GM18909 (cell line): Measurements from ENCODE around the gene DUSP2.
A peak's percentile ranks its signal among the peaks of the same experiment; 100 is the strongest.
"Not testable (repeated sequence)": the region's sequence is repeated elsewhere in the genome, so short reads cannot be mapped to it uniquely, and the experiment has no call there.

Experiments used
- ATAC-seq: cut with Tn5 transposase; IDR thresholded peaks from one replicate; pipeline ENCODE4 v1.9.1; 2021; ENCODE audit warnings: mild to moderate bottlenecking; ENCODE audit not compliant: unreplicated experiment, poor library complexity

Gene DUSP2

DNA sequence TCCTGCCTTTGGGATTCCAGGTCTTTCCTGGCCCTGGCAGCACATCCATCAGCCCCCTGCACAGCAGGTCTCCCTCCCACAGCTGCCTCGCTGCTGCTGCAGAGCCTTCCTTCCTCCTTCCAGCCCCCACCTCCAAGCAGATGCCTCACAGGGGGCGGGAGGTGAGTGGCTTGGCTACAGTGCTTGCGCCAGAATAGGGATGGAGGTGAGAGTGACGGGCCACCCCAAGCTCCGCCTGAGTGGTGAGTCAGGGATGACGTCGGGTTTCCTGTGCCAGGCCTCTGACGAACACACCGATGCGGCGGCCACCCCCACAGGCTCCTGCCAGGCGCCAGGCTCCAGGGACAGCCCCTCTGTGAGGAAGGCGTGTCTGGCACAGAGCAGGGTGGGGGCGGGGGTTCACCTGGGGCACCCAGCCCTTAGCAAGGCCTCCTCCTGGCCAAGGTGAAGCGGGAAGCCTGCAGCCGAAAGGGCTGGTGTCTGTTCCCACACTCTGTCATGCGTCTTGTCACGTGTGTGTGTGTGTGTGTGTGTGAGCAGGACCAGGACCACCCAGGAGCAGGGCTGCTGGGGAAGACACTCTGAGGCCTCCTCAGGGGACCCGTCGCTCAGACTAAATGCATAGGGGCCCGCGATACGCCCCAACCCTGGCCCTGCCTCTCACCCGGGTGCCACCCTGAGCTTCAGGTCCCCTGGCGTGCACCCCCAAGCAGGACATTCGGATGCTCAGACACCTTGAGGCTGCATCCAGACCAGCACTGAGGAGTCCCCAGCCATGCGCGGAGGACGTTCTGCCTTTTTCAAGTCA, 3.4 kb upstream of the DUSP2 start:
- ATAC-seq, result peak; percentile 41

DNA sequence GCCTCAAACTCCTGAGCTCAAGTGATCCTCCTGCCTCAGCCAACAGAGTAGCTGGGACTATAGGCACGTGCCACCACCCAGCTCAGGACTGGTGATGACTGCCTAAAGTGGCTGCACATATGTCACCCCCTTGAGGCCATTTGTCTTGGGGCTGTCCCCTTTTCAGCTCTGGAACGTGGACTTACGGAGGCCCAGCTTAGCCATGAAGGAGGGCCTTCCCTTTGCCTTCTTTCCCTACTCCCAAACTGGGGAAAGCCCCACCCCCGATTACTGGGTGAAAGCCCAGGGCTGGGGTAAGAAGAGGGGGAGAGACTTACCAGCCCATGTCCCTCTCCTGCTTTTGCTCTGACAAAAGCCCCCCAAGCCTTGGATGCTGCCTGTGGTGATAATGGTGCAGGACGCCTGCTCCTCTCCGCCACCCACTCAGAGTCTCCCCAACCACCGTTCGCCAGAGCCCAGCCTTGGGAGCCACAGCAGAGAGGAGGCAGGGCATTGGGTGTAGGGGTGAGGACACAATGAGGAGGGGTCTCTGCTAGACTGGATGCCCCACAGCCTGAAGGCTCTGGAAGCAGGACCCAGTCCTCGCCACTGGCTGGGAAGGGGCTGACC, 2.5 kb upstream of the DUSP2 start:
- ATAC-seq, result no peak

DNA sequence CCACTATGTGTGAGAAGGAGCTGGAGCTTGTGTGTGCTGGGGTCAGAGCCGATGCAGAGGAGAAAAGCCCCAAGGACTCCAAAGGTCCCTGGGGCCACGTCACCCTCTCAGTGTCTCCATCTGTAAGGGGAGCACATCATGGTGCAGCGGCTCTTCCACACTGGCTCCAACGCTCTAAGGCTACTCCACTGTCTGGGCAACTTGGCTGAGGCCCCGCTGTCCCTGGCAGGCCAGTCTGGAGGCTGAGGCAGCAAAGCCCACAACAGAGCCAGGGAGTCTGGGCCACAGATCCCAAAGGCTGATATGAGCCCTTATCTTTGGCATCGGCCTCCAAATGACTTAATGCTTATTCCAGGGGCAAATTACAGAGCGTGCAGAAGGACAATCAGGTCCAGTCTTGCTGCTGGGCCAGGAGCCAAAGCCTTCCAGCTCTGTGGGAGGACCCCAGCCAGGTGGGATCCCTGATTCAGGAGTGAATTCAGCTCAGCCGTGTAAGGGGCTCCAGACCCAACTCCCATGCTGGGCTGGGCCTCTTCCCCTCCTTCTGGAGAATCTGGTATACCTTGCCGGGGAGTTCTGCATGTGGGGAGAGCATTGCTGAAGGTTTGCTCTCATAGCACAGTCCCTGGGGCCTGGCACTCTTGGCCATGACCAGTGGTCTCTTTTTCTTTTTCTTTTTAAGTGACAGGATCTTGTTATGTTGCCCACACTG, 1.8 kb upstream of the DUSP2 start:
- no peak for ATAC-seq

DNA sequence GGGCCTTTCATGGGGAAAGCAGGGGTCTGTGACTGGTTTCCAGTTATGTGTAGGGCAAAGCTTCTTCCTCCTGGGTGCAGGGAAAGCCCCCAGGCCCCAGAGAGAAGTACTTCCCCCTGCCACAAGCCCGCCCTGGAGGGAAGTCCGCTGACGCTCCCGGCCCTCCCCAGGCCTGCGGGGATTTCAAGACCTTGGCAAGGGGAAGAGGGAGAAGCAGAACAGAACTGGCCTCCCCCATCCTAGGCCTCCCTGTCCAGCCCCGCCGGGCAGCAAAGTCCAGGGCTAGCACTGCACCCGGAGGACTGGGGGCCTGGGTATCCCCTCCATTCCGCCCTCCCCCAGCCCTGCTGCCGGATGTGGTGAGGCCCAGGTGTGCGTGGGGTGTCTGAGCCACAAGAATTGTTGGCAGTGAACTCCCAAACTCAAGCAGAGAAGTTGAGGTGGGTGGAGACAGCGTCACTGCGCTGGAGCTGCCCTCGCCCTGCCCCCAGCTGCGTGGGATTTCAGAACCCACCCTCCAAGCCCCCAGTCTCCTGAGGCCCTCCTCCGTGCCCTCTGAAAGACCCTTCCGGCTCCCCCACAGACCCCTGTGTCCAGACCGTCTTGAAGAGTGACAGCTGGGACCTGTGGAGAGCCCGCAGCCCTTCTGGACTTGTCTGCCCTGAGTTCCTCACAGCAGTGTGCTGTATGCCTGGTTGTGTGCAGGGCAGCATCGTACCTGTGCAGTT, 1.1 kb upstream of the DUSP2 start:
- ATAC-seq, result peak; percentile 36

DNA sequence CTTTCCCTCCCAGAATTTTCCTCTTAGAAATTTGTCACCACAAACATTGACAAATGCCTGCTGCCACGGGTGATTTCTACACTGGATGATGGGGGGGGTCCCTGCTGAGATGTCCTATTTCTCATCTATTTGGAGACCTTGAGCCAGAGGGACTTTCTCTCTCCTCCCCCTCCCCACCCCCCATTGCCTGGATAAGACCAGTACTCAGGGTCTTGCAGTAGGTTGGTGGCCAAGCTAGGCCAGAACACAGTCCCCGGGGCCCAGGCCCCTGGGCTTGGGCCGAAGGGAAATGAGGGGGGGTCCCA, 560 bp upstream of the DUSP2 start:
- ATAC-seq, result no peak

DNA sequence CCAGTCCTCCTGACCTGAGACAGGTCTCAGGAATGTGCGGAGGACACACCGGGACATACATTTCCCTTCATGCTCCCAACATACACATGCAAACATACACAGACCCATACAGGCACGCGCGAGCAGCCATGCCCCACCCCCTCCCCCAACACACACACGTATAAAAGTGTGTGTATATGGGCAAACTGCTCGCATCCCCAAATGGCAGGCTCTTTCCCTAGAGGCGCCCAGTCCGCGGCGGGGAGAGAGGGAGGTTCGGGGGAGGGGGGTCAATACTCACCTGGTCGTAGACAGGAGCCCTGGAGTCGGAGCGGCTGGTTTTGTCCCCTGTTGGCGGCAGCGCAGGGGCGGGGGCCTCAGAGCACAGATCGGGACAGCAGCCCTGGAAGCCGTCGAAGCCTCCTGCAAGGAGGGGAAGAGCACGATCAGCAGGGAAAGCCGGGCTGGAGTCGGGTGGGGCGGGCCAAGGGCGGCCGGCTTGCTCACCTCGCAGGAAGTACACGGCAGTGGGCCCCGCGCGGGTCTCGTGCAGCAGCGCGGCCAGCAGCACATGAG, 682 bp downstream of the DUSP2 start:
- no peak for ATAC-seq

DNA sequence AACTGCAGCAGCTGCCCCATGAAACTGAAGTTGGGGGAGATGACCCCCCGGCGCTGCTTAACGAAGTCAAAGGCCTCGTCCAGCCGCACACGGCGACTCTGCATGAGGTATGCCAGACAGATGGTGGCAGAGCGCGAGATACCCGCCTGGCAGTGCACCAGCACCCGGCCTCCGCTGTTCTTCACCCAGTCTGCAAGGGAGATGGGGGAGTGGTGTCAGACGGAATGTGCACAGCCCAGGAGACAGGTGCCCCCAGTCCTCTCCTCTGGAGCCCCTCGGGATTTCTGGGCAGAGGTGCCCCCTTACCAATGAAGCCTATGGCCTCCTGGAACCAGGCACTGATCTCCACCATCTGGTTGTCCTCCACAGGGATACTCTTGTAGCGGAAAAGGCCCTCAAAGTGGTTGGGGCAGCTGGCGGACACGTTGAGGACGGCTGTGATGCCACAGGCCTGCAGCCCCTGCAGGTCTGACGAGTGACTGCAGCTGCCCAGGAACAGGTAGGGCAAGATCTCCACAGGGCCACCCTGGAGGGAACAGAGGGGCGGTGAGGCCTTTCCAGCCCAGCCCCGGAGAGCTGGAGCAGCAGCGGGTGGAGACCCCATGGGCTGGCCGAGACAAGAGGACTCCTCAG, 1.3 kb downstream of the DUSP2 start:
- no peak for ATAC-seq

DNA sequence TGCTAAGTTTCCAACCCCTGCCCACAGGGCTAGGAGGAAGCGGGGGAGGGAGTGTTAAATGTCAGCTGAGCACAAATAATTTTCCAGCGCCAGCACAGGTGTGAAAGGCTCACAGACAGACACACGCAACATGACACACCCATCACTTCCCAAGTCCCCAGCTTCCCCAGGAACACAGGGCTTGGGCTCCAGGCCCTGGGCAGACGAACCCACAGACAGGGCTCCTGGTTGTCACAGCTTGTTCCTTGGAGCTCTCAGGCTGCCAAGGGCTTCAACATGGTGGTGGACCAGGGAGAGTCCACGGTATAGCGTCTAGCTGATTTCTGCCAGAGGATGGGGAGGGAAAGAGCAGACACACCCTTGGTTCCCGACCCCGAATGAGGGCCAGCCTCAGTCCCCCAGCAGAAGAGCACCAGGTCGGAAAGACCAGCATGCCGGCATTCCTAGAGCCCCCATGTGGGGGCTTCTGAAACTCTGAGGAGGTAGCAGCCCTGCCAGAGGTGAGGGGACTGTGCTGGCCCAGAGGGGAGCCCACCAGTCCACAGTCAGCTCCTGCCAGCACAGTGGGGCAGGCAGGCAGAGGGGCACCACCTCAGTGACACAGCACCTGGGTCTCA, 1.9 kb downstream of the DUSP2 start:
- ATAC-seq, result no peak

DNA sequence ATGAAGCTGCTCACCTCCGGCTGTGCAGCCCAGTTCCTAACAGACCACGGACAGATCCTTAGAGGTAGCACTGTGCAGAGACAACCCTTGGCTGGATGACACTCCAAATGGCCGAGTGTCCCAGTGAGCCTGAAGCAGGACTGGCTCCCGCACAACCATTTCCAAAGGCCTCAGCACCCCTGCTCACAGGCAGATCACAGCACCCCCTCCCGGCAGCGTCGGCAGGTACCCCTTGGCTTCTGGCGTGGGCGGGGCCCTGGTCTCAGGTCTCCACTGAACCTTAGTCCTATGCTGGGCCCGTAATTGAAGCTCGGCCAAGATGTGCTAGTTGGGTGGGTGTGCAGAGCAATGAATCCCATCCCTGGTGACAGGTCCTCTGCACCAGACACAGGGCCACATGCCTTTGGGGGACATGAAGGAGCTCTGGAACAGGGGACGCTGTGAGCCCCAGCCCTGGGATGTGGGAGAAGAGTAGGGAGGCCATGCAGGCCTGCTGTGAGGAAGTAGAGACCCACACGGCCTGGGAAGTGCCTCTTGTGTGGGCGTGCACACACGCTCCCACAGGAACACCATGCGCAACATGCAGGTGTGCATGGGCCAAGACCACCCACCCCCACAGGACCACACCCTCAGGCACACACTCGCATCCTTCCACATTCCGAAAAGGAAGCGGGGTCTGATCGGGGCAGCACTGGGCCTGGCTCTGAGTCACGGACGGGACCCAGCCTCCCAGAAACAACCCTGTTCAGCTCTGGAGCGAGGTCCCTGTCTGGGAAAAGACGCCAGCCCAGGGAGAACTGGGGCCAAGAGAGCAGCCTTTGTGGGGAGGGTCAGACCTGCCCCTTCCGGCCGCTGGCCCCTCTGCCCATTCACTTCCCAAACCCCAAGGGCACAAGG, 2.8 kb downstream of the DUSP2 start:
- ATAC-seq, result no peak

DNA sequence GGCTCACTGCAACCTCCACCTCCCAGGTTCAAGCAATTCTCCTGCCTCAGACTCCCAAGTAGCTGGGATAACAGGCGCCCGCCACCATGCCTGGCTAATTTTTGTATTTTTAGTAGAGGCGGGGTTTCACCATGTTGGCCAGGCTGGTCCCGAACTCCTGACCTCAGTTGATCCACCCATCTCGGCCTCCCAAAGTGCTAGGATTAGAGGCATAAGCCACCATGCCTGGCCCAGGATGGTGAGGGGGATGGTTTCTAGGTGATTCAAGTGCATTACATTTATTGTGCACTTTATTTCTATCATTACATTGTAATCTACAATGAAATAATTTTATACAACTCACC, 3.6 kb downstream of the DUSP2 start:
- ATAC-seq, result not testable (repeated sequence)

DNA sequence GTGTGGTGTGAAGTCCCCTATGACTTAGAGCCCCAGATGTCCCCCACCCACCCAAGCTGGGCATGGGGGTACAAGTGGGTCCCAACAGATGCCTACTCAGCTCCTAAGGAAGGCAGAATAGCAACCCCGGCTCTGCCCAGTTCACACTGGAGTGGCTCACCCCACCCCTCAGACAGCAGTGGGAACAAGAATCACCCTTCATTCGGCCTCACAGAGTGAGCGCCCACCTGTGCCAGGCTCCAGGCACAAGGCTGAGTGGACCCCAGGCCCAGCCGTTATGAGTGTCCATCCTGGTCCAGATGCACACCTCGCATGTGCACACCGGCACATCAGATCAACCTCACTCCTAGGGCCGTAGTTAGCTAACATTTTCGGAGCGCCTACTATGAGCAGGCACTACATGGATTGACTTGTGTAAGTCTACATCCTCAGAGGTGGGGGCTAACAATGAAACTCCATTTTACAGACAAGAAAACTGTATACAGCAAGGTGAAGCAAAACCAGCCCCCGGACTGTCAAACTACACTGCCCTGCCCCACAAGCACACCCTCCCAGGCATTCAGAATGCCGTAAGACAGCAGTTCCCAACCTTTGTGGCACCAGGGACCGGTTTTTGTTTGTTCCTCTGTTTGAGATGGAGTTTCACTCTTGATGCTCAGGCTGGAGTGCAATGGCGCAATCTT, 4.2 kb downstream of the DUSP2 start:
- ATAC-seq, result no peak

DNA sequence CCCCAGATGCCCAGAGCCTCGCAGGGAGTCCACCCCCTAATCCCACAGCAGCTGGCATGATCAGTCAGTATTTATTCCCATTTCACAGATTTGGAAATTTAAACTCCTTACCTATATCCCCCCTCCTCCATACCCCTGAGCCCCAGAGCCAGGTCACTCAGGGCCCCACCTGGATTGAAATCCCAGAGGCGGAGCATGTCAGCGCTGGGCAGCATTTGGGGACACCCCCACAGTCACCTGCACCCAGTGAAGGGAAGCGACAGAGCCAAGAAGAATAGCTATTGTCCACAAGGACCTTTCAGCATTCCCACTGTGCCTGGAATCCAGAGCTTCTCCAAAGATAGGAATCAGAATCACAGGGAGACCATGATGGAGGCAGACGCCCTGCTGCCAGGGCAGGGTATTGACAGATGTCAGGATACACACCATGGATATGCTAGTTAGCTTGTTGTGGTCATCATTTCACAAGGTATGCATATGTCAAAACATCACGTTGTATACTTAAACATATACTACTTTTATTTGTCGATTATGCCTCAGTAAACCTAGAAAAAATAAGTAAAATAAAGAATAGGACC, 6.0 kb downstream of the DUSP2 start:
- no peak for ATAC-seq

DNA sequence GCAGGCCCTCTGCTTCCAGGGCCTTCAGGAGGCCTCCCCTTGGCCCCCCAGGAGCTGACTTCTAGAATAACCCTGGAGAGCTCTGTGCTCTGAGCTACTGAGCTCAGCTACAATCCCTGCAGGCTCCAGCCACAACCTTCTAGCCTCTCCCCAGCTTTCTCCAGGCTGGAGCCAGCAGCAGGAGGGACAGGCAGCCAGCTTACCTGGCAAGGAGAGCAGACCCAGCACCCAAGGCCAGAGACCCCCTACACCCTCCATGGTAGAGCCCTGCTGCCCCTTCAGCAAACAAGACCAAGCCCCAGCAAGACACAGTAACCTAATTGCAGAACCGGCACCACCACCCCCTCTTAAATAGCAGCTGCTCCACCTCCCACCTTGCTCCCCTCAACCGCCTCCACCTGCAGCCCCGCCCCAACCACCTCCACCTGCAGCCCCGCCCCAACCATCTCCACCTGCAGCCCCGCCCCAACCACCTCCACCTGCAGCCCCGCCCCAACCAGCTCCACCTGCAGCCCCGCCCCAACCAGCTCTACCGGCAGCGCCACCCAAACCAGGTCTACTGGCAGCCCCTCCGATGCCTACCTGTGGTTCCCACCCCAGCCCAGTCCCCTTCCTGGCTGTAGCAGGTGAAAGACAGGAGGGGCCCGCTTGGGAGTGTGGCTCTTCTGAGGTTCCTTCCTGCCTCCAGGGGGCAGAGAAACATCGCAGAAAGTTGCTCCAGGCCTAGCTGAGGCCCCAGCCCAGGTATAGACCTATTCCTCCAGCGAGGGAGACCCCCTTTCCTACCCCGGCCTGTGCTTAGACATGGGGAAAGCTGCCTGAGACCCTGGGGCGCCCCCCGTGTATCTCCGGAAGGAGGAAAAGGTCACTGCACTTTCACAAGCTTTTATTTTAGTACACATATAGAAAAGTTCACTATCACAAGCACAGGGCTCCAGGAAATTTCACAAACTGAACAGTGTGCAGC, 6.8 kb downstream of the DUSP2 start, which contains the start of gene ASTL:
Gene ASTL (minus strand): TSS at position 324 of the 967 bp plus-strand sequence. CDS start 66 bp downstream, at position 258.
- ATAC-seq, result no peak

DNA sequence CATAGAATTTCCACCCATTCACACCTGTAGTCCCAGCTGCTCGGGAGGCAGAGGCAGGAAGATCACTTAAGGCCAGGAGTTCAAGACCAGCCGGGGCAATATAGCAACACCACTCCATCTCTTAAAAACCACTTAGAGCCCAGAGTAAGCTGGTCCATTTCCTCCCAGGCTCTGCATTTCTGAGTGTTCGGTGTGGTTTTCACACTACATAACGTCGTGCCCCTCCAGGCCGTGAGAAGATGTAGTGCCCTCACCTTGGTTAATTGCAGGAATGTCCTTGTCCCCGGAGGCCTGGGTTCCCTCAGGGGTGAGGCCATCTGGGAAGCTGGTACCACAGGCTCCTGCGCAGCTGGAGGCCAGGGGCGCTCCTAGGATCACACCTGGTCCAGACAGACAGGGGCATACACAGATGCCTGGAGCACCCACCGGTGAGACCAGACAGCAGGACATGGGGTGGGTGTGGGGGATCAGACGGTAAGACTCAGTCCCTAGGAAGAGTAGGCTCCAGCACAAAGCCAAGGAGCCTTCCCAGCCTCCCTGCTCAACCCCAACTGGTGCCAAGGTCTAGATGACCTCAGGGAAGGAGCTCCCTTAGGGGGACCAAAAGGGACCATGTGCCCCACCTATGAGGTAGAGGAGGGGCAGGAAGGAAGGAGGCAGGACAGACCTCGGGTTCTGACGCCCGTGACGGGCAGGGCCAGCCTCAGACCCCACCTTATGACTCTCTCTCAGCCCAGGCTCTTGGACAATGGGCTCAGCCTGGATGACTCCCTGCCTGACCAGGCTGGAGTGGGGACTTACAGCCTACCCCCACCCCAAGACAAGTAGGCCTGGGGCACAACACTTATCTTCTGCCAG, 7.7 kb downstream of the DUSP2 start:
- no peak for ATAC-seq

DNA sequence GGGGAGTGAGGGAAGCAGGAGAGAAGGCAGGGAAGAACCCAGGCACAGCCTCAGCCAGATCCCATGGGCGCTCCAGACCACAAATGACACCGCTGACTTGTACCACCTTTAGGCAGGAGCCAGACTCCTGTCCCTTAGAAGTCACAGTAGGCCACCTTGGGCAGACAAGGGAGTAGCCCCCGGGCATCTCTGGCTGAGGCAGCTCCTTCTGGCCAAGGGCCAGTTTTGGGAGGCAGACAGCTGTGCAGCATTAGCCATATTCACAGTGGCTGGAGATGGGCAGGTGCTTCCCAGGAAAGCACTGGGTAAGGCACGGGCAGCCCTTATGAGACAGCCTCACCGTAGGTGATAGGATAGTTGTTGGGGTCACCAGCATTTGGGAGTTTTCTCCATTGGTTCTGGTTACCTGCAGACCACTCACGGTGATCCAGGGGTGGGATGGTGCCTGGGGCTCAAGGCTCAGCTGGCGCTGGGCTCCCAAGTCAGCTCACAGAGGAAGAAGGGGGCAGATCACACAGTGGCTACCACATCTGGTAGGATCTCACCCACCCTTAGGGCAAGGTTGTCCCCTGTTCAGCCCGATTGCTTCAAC, 9.0 kb downstream of the DUSP2 start:
- ATAC-seq, result no peak
